HCT116 (cell line): Measurements from ENCODE around the gene AAK1. TPM values are rescaled to one million over a fixed set of nuclear protein-coding genes. Genes with fewer than 3 reads are reported as not detected.

Source experiments
- ATAC-seq: fragments of 200-7000 bp; cut with Tn5 transposase; 2 replicates; pipeline ENCODE4 v1.9.1; 2020; ENCODE audit warnings: mild to moderate bottlenecking, moderate library complexity
- BruUV-seq: library from RNA; stranded (reverse); fragments of 400-500 nt; replicated peaks from 2 replicates; lab custom pipeline; 2021; lab: Mats Ljungman, UMichigan
- CTCF ChIA-PET: fragments of 300-600 bp; sonication (Branson Sonifier 250); formaldehyde crosslinking; loops from one replicate; lab custom pipeline; 2021; ENCODE audit warnings: antibody characterized with exemption; lab: Charles Lee
- POLR2A ChIA-PET: fragments of 300-600, 350-600 bp; sonication (Branson Sonifier 250); formaldehyde crosslinking; loops from one replicate; lab custom pipeline; 2021; ENCODE audit warnings: antibody characterized with exemption; lab: Charles Lee
- RAD21 ChIA-PET, 2 experiments: fragments of 300-600 bp; sonication (Branson Sonifier 250); formaldehyde crosslinking; loops; one replicate each; lab custom pipeline; 2023; ENCODE audit warnings: low total read pairs in 2 of 2; ENCODE audit not compliant: uncharacterized antibody in 2 of 2, unreplicated experiment in 2 of 2, low non-redundant PET in 1 of 2; lab: Charles Lee
- DNase-seq: peaks from one replicate; pipeline ENCODE4 v3.0.0-alpha.2; 2010; ENCODE audit warnings: low read depth, low spot score
- H2AFZ ChIP-seq: fragments of 200-600 bp; shearing (Covaris generic), sonication (generic); 2 replicates; pipeline ENCODE4 v1.6.1; 2017; ENCODE audit warnings: low read depth, mixed run types, mixed read lengths, antibody characterized with exemption, low read length; ENCODE audit not compliant: poor library complexity, severe bottlenecking
- H3K27ac ChIP-seq: 2 replicates; pipeline ENCODE4 v1.5.1; 2012; ENCODE audit warnings: low read depth, low read length
- H3K27me3 ChIP-seq: fragments of 200-600 bp; sonication (generic); 2 replicates; pipeline ENCODE4 v1.6.1; 2016; ENCODE audit warnings: mixed run types, low read length, mixed read lengths; ENCODE audit not compliant: insufficient read depth
- H3K36me3 ChIP-seq, 2 experiments: fragments of 200-500 bp in 1 of 2; fragments of 200-600 bp in 1 of 2; sonication (Bioruptor generic) in 1 of 2; sonication (generic) in 1 of 2; 2 replicates each; pipeline versions ENCODE4 v1.5.1 to v1.6.1; 2014 to 2016; ENCODE audit warnings: low read length in 2 of 2, inconsistent platforms in 1 of 2, mixed read lengths in 1 of 2, mixed run types in 1 of 2; ENCODE audit not compliant: insufficient read depth in 2 of 2, control insufficient read depth in 1 of 2
- H3K4me1 ChIP-seq, 2 experiments: fragments of 200-600 bp in 1 of 2; sonication (generic) in 1 of 2; 2 replicates each; pipeline versions ENCODE4 v1.5.1 to v1.6.1; 2012 to 2017; ENCODE audit warnings: low read length in 2 of 2, inconsistent platforms in 1 of 2, mild to moderate bottlenecking in 1 of 2, mixed read lengths in 1 of 2, mixed run types in 1 of 2, moderate library complexity in 1 of 2; ENCODE audit not compliant: insufficient read depth in 2 of 2, control insufficient read depth in 1 of 2
- H3K4me2 ChIP-seq: fragments of 200-600 bp; sonication (generic); 2 replicates; pipeline ENCODE4 v1.6.1; 2017; ENCODE audit warnings: mixed run types, low read length, mixed read lengths
- H3K4me3 ChIP-seq, 2 experiments: fragments of 200-600 bp in 1 of 2; sonication (generic) in 1 of 2; replicated peaks in 1 of 2; 2 replicates each; pipeline ENCODE4 v1.5.1; 2011 to 2016; ENCODE audit warnings: low read length in 2 of 2, control low read depth in 1 of 2, low read depth in 1 of 2, mild to moderate bottlenecking in 1 of 2, mixed read lengths in 1 of 2, mixed run types in 1 of 2
- H3K79me2 ChIP-seq: fragments of 200-600 bp; sonication (generic); 2 replicates; pipeline ENCODE4 v1.6.1; 2017; ENCODE audit warnings: mild to moderate bottlenecking, mixed run types, low read length, moderate library complexity, mixed read lengths; ENCODE audit not compliant: insufficient read depth
- H3K9ac ChIP-seq: fragments of 200-600 bp; sonication (generic); 2 replicates; pipeline ENCODE4 v1.6.1; 2016; ENCODE audit warnings: low read length, mixed read lengths
- H3K9me2 ChIP-seq: fragments of 200-600 bp; sonication (generic), shearing (Covaris generic); 2 replicates; pipeline ENCODE4 v1.6.1; 2017; ENCODE audit warnings: mixed run types, mild to moderate bottlenecking, moderate library complexity; ENCODE audit not compliant: insufficient read depth
- H3K9me3 ChIP-seq, 2 experiments: fragments of 200-500 bp in 1 of 2; fragments of 200-600 bp in 1 of 2; sonication (Bioruptor generic) in 1 of 2; sonication (generic) in 1 of 2; 2 replicates each; pipeline ENCODE4 v1.6.1; 2014 to 2017; ENCODE audit warnings: low read length in 2 of 2, mixed read lengths in 2 of 2, inconsistent platforms in 1 of 2, low read depth in 1 of 2, mild to moderate bottlenecking in 1 of 2, mixed run types in 1 of 2, moderate library complexity in 1 of 2; ENCODE audit not compliant: control insufficient read depth in 1 of 2, insufficient read depth in 1 of 2
- H4K20me1 ChIP-seq: fragments of 200-600 bp; sonication (generic), shearing (Covaris generic); 2 replicates; pipeline ENCODE4 v1.6.1; 2017; ENCODE audit warnings: mixed run types, mild to moderate bottlenecking, moderate library complexity; ENCODE audit not compliant: insufficient read depth
- EGR1 ChIP-seq: IDR thresholded peaks from 2 replicates; pipeline ENCODE4 v1.6.1; 2012; ENCODE audit warnings: low read depth
- FOSL1 ChIP-seq: IDR thresholded peaks from 2 replicates; pipeline ENCODE4 v1.6.1; 2012; ENCODE audit warnings: low read depth
- JUND ChIP-seq: IDR thresholded peaks from 2 replicates; pipeline ENCODE4 v1.6.1; 2012
- POLR2AphosphoS5 ChIP-seq: IDR thresholded peaks from 2 replicates; pipeline ENCODE4 v1.6.1; 2011; ENCODE audit warnings: mild to moderate bottlenecking, low read depth, low read length, moderate library complexity
- RAD21 ChIP-seq: IDR thresholded peaks from 2 replicates; pipeline ENCODE4 v1.6.1; 2012; ENCODE audit warnings: low read depth, mild to moderate bottlenecking
- SIN3A ChIP-seq: IDR thresholded peaks from 2 replicates; pipeline ENCODE4 v1.6.1; 2012; ENCODE audit warnings: low read depth
- TCF7L2 ChIP-seq: IDR thresholded peaks from 2 replicates; pipeline ENCODE4 v1.7.0; 2011; ENCODE audit warnings: borderline replicate concordance, inconsistent platforms; ENCODE audit not compliant: insufficient read depth, insufficient read length; ENCODE audit errors: extremely low read depth
- ZNF274 ChIP-seq: fragments of 200-500 bp; sonication (Bioruptor generic); IDR thresholded peaks from 2 replicates; pipeline ENCODE4 v1.6.1; 2014; ENCODE audit warnings: mild to moderate bottlenecking, low read depth, low read length, inconsistent platforms
- intact Hi-C: fragments of 100-400 bp; cut with micrococcal nuclease; formaldehyde crosslinking; loops from 2 replicates; pipeline ENCODE4 v1.10.0; 2022
- total RNA-seq: library from RNA; stranded (reverse); gene quantifications from one replicate; pipeline ENCODE4 v1.2.1, GENCODE V29; 2021; ENCODE audit not compliant: unreplicated experiment
- TF ChIP-seq, protein P1 (sequence below): IDR thresholded peaks from 2 replicates; pipeline ENCODE4 v1.6.1; 2012; ENCODE audit warnings: low read depth
- TF ChIP-seq, protein P2 (sequence below): IDR thresholded peaks from 2 replicates; pipeline ENCODE4 v1.6.1; 2011; ENCODE audit warnings: mild to moderate bottlenecking, low read length, moderate library complexity; ENCODE audit not compliant: insufficient replicate concordance; ENCODE audit errors: extremely low read depth
- TF ChIP-seq, protein P3 (sequence below): IDR thresholded peaks from 2 replicates; pipeline ENCODE4 v1.6.1; 2012
- TF ChIP-seq, protein P4 (sequence below), 3 experiments: fragments of 200-600 bp in 1 of 3; sonication (generic) in 1 of 3; IDR thresholded peaks in 2 of 3; conservative IDR thresholded peaks in 1 of 3; 2 replicates each; pipeline ENCODE4 v1.5.1; 2012 to 2017; ENCODE audit warnings: low read depth in 2 of 3, low read length in 2 of 3, antibody characterized with exemption in 1 of 3, borderline replicate concordance in 1 of 3, control low read depth in 1 of 3, mild to moderate bottlenecking in 1 of 3, mixed read lengths in 1 of 3, mixed run types in 1 of 3, moderate library complexity in 1 of 3; ENCODE audit not compliant: insufficient read depth in 1 of 3
- TF ChIP-seq, protein P5 (sequence below): IDR thresholded peaks from 2 replicates; pipeline ENCODE4 v1.6.1; 2012

Gene AAK1
- total RNA-seq, 1 experiment from 2014 or later = 32.0 TPM

DNA sequence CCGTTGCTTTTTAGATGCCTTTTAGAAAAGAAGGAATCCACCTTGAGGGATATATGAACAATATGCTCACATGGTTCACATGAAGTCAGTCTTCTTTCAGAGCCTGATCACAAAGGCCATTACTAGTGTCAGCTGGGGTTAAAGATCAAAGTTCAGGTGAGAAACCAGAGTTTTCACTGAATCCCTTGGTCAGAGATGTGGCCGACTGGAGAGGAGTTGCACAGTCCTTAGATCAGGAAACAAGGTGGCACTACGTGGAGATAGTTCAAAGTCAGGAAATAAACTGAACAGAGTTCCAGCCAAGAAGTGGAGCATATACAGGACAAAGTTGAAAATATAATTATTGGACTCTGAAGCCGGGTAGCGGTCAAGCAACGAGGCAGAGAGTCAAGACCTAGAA, 54.6 kb downstream of the AAK1 start:
- ATAC-seq (no peak), DNase-seq (no peak)
- H3K4me1 ChIP-seq = no peaks in the 10 kb centered on the region
- no peak overlapping the region for H2AFZ ChIP-seq
- no peaks in the 10 kb centered on the region for H3K9me2 ChIP-seq
- no peaks in the 10 kb centered on the region for H3K36me3 ChIP-seq
- no peaks in the 10 kb centered on the region for H3K9me3 ChIP-seq
- no TSS peak for BruUV-seq
- H3K79me2 ChIP-seq = no peaks in the 10 kb centered on the region
- ChIA-PET CTCF (interaction anchor here (1.8 kb wide), 1 partner anchor 24 kb away, joined by 6 read pairs; no protein-coding TSS in a partner anchor), POLR2A (no interaction called here), RAD21 (no interaction called here)
- no peaks in the 10 kb centered on the region for H4K20me1 ChIP-seq
- intact Hi-C loops = no loop called here
- H3K27me3 ChIP-seq = no peaks in the 10 kb centered on the region
- H3K9ac ChIP-seq = no peak overlapping the region
- no peak overlapping the region for H3K27ac ChIP-seq
- H3K4me3 ChIP-seq = no peak overlapping the region
- H3K4me2 ChIP-seq = no peak overlapping the region
- TF ChIP-seq, protein P1, sequence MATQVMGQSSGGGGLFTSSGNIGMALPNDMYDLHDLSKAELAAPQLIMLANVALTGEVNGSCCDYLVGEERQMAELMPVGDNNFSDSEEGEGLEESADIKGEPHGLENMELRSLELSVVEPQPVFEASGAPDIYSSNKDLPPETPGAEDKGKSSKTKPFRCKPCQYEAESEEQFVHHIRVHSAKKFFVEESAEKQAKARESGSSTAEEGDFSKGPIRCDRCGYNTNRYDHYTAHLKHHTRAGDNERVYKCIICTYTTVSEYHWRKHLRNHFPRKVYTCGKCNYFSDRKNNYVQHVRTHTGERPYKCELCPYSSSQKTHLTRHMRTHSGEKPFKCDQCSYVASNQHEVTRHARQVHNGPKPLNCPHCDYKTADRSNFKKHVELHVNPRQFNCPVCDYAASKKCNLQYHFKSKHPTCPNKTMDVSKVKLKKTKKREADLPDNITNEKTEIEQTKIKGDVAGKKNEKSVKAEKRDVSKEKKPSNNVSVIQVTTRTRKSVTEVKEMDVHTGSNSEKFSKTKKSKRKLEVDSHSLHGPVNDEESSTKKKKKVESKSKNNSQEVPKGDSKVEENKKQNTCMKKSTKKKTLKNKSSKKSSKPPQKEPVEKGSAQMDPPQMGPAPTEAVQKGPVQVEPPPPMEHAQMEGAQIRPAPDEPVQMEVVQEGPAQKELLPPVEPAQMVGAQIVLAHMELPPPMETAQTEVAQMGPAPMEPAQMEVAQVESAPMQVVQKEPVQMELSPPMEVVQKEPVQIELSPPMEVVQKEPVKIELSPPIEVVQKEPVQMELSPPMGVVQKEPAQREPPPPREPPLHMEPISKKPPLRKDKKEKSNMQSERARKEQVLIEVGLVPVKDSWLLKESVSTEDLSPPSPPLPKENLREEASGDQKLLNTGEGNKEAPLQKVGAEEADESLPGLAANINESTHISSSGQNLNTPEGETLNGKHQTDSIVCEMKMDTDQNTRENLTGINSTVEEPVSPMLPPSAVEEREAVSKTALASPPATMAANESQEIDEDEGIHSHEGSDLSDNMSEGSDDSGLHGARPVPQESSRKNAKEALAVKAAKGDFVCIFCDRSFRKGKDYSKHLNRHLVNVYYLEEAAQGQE = no peak
- TF ChIP-seq EGR1 (no peak), ZNF274 (no peak), SIN3A (no peak), JUND (no peak), FOSL1 (no peak), RAD21 (no peak), POLR2AphosphoS5 (no peak), TCF7L2 (no peak)
- TF ChIP-seq, protein P2, sequence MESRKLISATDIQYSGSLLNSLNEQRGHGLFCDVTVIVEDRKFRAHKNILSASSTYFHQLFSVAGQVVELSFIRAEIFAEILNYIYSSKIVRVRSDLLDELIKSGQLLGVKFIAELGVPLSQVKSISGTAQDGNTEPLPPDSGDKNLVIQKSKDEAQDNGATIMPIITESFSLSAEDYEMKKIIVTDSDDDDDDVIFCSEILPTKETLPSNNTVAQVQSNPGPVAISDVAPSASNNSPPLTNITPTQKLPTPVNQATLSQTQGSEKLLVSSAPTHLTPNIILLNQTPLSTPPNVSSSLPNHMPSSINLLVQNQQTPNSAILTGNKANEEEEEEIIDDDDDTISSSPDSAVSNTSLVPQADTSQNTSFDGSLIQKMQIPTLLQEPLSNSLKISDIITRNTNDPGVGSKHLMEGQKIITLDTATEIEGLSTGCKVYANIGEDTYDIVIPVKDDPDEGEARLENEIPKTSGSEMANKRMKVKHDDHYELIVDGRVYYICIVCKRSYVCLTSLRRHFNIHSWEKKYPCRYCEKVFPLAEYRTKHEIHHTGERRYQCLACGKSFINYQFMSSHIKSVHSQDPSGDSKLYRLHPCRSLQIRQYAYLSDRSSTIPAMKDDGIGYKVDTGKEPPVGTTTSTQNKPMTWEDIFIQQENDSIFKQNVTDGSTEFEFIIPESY = no peak
- TF ChIP-seq, protein P3, sequence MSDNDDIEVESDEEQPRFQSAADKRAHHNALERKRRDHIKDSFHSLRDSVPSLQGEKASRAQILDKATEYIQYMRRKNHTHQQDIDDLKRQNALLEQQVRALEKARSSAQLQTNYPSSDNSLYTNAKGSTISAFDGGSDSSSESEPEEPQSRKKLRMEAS = no peak
- TF ChIP-seq, protein P4, sequence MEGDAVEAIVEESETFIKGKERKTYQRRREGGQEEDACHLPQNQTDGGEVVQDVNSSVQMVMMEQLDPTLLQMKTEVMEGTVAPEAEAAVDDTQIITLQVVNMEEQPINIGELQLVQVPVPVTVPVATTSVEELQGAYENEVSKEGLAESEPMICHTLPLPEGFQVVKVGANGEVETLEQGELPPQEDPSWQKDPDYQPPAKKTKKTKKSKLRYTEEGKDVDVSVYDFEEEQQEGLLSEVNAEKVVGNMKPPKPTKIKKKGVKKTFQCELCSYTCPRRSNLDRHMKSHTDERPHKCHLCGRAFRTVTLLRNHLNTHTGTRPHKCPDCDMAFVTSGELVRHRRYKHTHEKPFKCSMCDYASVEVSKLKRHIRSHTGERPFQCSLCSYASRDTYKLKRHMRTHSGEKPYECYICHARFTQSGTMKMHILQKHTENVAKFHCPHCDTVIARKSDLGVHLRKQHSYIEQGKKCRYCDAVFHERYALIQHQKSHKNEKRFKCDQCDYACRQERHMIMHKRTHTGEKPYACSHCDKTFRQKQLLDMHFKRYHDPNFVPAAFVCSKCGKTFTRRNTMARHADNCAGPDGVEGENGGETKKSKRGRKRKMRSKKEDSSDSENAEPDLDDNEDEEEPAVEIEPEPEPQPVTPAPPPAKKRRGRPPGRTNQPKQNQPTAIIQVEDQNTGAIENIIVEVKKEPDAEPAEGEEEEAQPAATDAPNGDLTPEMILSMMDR (IDR thresholded peaks at IDR 0.05 in 2 of 3, conservative IDR thresholded peaks at IDR 0.05 in 1 of 3; ENCODE audit: borderline replicate concordance in 1 of 3, insufficient read depth in 1 of 3, low read depth in 2 of 3, low read length in 2 of 3) = no peak
- TF ChIP-seq, protein P5, sequence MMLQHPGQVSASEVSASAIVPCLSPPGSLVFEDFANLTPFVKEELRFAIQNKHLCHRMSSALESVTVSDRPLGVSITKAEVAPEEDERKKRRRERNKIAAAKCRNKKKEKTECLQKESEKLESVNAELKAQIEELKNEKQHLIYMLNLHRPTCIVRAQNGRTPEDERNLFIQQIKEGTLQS = no peak
- TF ChIP-seq, all 23 proteins: peak for 0
